B cell (primary cell): ENCODE measurements around the gene RAI1.

Experiments
- CTCF ChIP-seq: fragments of 200-600 bp; IDR thresholded peaks from one replicate; pipeline ENCODE4 v1.8.0; 2022; ENCODE audit warnings: antibody characterized with exemption, mild to moderate bottlenecking
- EZH2 ChIP-seq: IDR thresholded peaks from 2 replicates; pipeline ENCODE4 v1.6.1; 2012; ENCODE audit warnings: borderline replicate concordance, low read depth, mild to moderate bottlenecking, moderate library complexity, low read length; ENCODE audit not compliant: insufficient read depth, poor library complexity, severe bottlenecking

DNA sequence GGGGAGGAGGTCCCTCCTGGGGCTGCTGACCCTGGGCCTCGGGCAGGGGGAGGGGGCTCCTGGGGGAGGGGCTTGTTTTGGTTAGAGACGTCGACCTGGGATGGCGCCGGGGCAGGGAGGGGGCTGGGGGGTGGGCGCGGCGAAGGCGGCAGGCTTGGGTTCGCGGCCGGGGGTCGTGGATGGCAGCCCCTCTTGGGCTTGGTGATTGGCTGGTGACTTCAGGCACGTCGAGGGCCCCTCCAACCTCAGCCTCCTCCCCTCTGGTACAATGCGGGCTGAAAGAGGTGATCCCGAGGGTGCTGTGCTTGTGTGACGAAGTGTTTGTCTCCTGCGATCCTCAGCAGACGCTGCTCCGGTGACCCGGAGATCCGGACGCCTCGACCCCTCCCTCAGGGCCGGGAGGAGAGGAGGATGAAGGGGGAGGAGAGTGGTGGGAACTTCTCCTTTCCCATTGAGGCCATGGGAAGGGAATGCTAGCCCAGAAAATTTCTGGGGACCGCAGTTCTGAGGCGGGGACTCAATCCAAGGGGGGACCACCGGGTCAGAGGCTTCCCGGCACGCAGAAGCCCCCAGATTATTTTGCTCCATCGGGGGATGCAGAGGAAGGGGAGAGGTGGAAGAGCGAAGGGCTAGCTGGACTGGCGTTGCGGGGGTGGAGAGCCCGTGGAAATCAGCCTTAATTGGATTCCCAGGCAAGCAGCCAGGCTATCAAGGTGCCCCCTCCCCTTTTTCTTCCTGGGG, 43.9 kb downstream of the RAI1 start:
- no peak for TF ChIP-seq CTCF
- no peak for TF ChIP-seq EZH2
